Subcutaneous adipose tissue (tissue), 4 donors: ENCODE measurements around the gene PSTPIP2. TPM values are rescaled to one million over a fixed set of nuclear protein-coding genes. Genes with fewer than 3 reads are reported as not detected.

ENCODE experiments used
- total RNA-seq, 4 donors: library from RNA; depleted of rRNA; stranded (reverse); fragments of >200 nt; gene quantifications; one replicate each; pipeline ENCODE4 v1.1.0, GENCODE V29; 2016
- TF ChIP-seq, protein P1 (sequence below): fragments of 450-650 bp; IDR thresholded peaks from one replicate; pipeline ENCODE4 v1.5.1; 2016; ENCODE audit warnings: low read depth, mild to moderate bottlenecking, control low read depth, antibody characterized with exemption, moderate library complexity

PSTPIP2 gene
- total RNA-seq, 4 donors from 2014 or later: 6.4 to 9.0 (median 8.0) TPM

- TF ChIP-seq, protein P1, sequence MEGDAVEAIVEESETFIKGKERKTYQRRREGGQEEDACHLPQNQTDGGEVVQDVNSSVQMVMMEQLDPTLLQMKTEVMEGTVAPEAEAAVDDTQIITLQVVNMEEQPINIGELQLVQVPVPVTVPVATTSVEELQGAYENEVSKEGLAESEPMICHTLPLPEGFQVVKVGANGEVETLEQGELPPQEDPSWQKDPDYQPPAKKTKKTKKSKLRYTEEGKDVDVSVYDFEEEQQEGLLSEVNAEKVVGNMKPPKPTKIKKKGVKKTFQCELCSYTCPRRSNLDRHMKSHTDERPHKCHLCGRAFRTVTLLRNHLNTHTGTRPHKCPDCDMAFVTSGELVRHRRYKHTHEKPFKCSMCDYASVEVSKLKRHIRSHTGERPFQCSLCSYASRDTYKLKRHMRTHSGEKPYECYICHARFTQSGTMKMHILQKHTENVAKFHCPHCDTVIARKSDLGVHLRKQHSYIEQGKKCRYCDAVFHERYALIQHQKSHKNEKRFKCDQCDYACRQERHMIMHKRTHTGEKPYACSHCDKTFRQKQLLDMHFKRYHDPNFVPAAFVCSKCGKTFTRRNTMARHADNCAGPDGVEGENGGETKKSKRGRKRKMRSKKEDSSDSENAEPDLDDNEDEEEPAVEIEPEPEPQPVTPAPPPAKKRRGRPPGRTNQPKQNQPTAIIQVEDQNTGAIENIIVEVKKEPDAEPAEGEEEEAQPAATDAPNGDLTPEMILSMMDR: no peak
Observed at GRCh38 chr18:45958027-45958426, 114.0 kb downstream of the PSTPIP2 start.

DNA sequence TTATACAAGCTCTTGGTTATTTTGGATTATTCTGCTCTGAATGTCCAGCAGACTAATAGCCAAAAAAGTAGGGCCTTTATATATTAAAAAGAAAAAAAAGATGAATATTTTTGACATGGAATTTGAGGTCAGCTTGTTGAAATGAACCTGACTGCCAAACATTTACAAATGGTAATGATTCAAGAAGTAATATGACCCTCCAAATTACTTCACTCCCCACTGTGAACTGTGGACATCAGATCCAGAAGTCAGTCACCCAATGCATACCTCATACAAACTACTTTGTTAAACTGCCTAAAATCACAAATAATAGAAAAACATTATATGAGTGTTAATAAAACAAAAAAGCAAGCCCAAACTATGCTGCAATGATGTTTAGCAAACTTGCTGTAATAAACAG is 115.0 kb downstream of the PSTPIP2 start:
- TF ChIP-seq, protein P1: no peak

GRCh38 chr18:45954070-45954934 is 117.8 kb downstream of the PSTPIP2 start:
- TF ChIP-seq, protein P1: no peak

DNA sequence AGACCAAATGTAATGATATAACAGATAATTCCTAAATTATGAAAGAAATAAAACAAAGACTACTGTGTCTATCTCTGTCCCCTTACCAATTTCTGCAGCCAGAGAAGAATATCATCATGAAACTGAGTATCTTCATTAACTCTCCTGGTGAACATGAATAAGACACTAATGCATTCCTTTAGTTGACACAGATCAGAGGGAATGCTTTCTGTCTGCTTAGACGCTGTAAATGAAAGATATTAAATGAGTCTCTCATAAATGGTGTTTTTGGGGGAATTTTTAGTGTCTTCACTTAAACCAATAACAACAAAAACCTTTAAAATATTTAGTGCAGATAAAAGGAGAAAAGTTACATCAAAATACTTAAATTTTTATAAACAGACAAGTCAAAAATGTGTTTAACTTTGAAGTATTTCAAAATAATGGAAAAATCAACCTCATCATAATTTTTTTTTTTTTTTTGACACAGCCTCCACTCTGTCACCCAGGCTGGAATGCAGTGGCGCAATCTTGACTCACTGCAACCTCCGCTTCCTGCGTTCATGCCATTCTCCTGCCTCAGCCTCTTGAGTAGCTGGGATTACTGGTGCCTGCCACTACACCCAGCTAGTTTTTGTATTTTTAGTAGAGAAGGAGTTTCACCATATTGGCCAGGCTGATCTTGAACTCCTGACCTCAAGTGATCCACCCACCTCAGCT is 120.9 kb downstream of the PSTPIP2 start:
- TF ChIP-seq, protein P1: no peak

- TF ChIP-seq, protein P1: no peak
Observed at GRCh38 chr18:45945669-45946068, 126.4 kb downstream of the PSTPIP2 start.

GRCh38 chr18:45940724-45941123 is 131.3 kb downstream of the PSTPIP2 start:
- TF ChIP-seq, protein P1: no peak

DNA sequence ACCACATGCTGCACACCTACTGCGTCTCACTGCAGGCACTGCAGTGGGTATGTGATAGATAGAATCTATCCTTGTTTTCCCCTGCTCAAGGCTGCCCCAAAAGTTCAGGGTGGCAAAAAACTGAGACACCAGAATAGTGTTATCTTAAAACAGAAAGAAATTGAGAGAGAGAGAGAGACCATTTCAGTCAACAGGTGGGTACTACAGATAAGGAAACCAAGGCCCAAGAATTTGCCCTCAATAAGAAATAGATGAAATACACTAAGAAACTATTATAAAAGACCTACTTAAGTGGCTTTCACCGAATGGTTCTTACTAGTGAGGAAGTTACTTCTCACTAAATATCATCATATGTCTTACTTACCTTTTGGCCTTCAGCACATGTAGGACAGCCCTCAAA is 132.8 kb downstream of the PSTPIP2 start:
- TF ChIP-seq, protein P1: no peak
